NT2/D1 (cell line): ENCODE measurements around the gene LRWD1.
A peak's percentile ranks its signal among the peaks of the same experiment; 100 is the strongest.

ENCODE experiments used
- DNase-seq: peaks from one replicate; pipeline ENCODE4 v3.0.0-alpha.2; 2011; ENCODE audit warnings: low read depth, low spot score
- H3K27me3 ChIP-seq: 2 replicates; pipeline ENCODE4 v1.6.0; 2011; ENCODE audit warnings: mild to moderate bottlenecking; ENCODE audit not compliant: insufficient read length, insufficient read depth
- H3K36me3 ChIP-seq: 2 replicates; pipeline ENCODE4 v1.6.1; 2011; ENCODE audit warnings: mild to moderate bottlenecking, low read length, mixed read lengths; ENCODE audit not compliant: insufficient read depth, insufficient read length
- H3K4me1 ChIP-seq: 2 replicates; pipeline ENCODE4 v1.5.1; 2011; ENCODE audit not compliant: insufficient read depth, insufficient read length
- H3K4me3 ChIP-seq: 2 replicates; pipeline ENCODE4 v1.5.1; 2011; ENCODE audit warnings: low read depth; ENCODE audit not compliant: insufficient read length
- H3K9ac ChIP-seq: 2 replicates; pipeline ENCODE4 v1.6.0; 2011; ENCODE audit warnings: low read depth; ENCODE audit not compliant: insufficient read length
- H3K9me3 ChIP-seq: 2 replicates; pipeline ENCODE4 v1.5.1; 2011; ENCODE audit warnings: mild to moderate bottlenecking, low read length; ENCODE audit not compliant: insufficient read depth
- SUZ12 ChIP-seq: IDR thresholded peaks from 2 replicates; pipeline ENCODE4 v1.6.1; 2011; ENCODE audit not compliant: insufficient read length, insufficient read depth; ENCODE audit errors: extremely low read depth
- YY1 ChIP-seq: IDR thresholded peaks from 2 replicates; pipeline ENCODE4 v1.6.1; 2011; ENCODE audit not compliant: insufficient read length, insufficient read depth
- ZNF274 ChIP-seq: IDR thresholded peaks from 2 replicates; pipeline ENCODE4 v1.6.1; 2011; ENCODE audit warnings: mild to moderate bottlenecking, low read depth, low read length

The LRWD1 gene

DNA sequence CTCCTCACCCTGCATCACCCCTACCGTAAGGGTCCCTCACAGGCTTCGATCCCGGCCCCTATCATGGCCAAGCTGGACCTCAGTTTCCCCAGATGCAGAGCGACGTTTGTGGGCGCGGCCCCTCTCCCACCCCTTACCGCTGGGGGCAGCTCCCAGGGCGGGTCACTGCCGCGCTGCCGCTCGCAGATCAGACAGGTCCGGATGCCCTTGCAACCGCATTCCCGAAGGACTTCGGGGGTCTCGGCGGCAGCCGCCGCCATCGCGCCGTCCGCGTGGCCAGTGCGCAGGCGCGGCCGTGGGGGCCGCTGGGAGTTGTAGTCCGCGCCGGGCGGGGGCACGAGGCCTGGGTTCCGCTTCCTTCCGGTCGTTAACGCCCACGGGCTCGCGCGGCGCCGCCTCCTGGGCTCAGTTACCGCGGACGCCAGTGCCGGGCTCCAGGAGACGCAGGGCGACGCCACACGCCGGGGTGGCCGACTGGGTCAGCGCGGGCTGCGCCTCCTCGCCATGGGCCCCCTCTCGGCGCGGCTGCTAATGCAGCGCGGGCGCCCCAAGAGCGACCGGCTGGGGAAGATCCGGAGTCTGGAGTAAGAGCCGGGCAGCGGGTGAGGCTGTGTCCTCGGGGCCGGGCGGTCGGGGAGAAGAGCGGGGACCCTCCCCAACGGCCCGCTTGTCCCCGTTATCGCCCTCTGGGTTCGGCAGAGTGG is at the start of gene LRWD1, which contains the start of gene ALKBH4:
Gene LRWD1, plus strand, starts transcription at position 408 of the 704 bp plus-strand sequence. Its CDS starts 97 bp downstream, at position 505.
Gene ALKBH4, minus strand, starts transcription at position 287 of the 704 bp plus-strand sequence. Its CDS starts 27 bp downstream, at position 260.
- TF ChIP-seq SUZ12 (no peak), ZNF274 (no peak), YY1 (peak; percentile 43)
- Histone ChIP-seq H3K27me3 (no peaks in the 10 kb centered on the region), H3K4me1 (peaks cover 2% of the 10 kb centered on the region)

DNA sequence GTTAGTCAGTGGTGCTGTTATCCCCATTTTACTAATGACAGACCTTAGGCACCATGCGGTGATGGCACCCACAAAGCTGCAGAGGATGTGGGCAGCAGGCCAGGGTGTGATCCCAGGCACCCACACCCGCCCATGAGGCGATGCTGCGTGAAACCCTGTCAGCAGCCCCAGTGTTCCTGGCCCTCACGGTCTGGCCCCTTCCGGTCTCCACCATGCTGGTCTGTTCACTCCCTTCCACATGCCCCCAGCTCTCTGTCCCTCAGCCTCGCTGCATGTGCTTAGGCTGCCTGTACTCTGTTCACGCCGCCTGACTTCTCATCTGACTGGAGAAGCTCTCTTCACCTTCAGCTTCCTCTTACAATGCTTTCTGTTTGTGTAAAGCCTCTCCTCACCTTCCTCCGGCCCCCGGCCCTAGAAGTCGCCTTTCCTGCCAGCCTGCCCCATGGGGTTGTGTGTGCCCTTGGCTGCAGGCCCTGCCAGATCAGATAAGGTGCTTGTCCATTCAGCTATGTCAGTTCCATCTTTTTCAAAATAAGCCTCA is 49.0 kb upstream of the LRWD1 start:
- Histone ChIP-seq H3K4me3 (no peak overlapping the region), H3K4me1 (no peaks in the 10 kb centered on the region), H3K27me3 (no peaks in the 10 kb centered on the region), H3K9ac (peak overlapping the region; percentile 32), H3K9me3 (no peaks in the 10 kb centered on the region), H3K36me3 (peaks cover 68% of the 10 kb centered on the region)
- no peak for DNase-seq
- TF ChIP-seq SUZ12 (no peak), YY1 (no peak), ZNF274 (no peak)

More for the DNA sequence above, at the start of gene LRWD1, which contains the start of gene ALKBH4:
- Histone ChIP-seq H3K9me3 (no peaks in the 10 kb centered on the region), H3K9ac (peak within 1 kb of the TSS; percentile 98), H3K4me3 (peak within 1 kb of the TSS; percentile 99), H3K36me3 (peaks cover 37% of the 10 kb centered on the region)
- DNase-seq = peak; percentile 81

DNA sequence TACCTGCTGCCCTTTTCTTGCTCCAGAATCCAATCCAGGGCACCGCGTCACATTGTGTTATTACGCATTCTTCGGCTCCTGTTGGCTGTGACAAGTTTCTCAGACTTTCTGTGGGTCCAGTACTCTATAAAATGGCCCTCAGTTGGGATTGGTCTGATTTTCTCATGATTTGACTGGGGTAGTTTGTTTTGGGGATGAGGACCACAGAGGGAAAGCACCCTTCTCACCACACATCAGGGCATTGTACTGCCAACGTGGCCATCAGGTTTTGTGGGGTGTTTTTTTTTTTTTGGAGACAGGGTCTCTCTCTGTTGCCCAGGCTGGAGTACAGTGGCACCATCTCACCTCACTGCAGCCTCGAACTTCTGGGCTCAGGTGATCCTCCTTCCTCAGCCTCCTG is 48.4 kb upstream of the LRWD1 start:
- TF ChIP-seq YY1 (no peak), SUZ12 (no peak), ZNF274 (no peak)
- no peaks in the 10 kb centered on the region for H3K4me1 ChIP-seq
- H3K9ac ChIP-seq = no peak overlapping the region
- DNase-seq = no peak
- no peak overlapping the region for H3K4me3 ChIP-seq
- no peaks in the 10 kb centered on the region for H3K27me3 ChIP-seq
- no peaks in the 10 kb centered on the region for H3K9me3 ChIP-seq
- peaks cover 68% of the 10 kb centered on the region for H3K36me3 ChIP-seq

DNA sequence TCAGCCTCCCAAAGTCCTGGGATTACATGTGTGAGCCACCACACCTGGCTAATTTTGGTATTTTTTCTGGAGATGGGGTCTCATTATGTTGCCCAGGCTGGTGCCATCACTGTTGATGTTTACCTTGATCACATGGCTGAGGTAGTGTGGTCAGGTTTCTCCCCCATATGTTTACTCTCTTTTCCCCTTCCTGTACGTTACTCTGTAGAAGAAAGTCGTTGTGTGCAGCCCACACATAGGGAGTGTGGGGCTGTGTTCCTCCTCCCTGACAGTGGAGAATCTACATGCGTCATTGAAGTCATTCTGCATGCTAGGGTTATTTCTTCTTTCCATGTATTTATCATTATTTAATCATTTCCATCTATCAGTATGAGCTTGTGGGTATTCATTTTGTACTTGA is 47.7 kb upstream of the LRWD1 start:
- no peak for DNase-seq
- Histone ChIP-seq H3K36me3 (peaks cover 68% of the 10 kb centered on the region), H3K9ac (no peak overlapping the region), H3K27me3 (no peaks in the 10 kb centered on the region), H3K4me3 (no peak overlapping the region), H3K4me1 (no peaks in the 10 kb centered on the region), H3K9me3 (no peaks in the 10 kb centered on the region)
- TF ChIP-seq YY1 (no peak), ZNF274 (no peak), SUZ12 (no peak)

DNA sequence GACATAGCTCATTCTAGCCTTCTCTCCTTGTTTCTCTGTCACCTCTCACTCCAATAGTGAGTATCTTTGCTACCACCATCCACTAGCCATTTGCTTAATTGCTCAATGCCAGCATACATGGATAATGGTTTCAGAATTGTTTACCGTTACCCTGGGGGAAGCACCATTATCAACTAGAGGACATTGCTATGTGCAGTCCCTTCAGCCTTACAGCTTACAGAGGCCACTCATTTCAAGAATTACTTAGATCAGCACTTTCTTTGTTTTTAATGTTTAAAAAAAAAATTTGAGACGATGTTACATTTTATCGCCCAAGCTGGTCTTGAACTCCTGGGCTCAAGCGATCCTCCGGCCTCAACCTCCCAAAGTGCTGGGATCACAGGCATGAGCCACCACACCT is 46.2 kb upstream of the LRWD1 start:
- Histone ChIP-seq H3K4me1 (no peaks in the 10 kb centered on the region), H3K4me3 (no peak overlapping the region), H3K9ac (no peak overlapping the region), H3K27me3 (no peaks in the 10 kb centered on the region), H3K9me3 (no peaks in the 10 kb centered on the region), H3K36me3 (peaks cover 54% of the 10 kb centered on the region)
- DNase-seq = no peak
- no peak for TF ChIP-seq ZNF274
- TF ChIP-seq SUZ12 = no peak
- TF ChIP-seq YY1 = no peak

DNA sequence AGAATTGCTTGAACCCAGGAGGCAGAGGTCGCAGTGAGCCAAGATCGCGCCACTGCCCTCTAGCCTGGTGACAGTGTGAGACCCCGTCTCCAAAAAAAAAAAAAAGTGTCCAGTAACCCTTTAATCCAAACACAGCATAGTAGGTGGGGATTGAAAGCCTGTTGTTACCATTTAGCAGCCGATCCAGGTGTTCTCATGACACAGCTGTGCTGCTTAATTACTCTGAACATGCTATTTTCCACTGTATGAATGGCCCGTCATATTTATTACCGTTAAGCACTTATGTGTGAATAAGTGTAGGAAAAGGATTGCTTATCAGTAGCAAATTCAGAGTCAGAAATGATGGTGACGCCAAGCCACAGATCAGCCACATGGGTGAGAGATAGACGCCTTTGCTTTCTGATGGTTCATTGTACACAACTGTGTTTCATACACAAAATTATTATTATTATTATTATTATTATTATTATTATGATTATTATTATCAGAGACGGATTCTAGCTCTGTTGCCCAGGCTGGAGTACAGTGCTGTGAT is 43.0 kb upstream of the LRWD1 start:
- Histone ChIP-seq H3K27me3 (no peaks in the 10 kb centered on the region), H3K4me1 (no peaks in the 10 kb centered on the region), H3K4me3 (no peak overlapping the region), H3K9me3 (no peaks in the 10 kb centered on the region), H3K9ac (no peak overlapping the region), H3K36me3 (peaks cover 62% of the 10 kb centered on the region)
- no peak for DNase-seq
- no peak for TF ChIP-seq ZNF274

DNA sequence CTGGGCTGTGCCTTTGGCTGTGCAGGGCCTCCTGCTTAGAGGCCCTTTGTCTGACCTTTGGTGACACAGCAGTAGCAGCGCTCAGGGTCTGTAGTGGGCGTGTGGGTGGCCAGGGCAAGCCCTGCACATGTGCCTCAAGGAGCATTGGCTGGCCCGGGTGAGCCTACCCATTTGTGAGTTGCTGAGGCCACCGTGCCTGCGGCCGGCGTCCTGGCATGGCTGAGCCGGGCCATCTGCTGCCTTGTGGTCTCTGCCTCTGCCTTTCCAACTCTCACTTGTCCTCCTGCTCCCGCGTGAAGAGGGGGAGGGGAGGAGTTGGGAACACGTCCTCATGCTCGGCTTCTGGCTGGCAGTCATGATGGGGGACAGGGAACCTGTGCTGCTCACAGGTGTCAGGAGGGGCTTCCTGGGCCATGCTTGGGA is 40.6 kb upstream of the LRWD1 start:
- no peaks in the 10 kb centered on the region for H3K4me1 ChIP-seq
- no peak for DNase-seq
- no peaks in the 10 kb centered on the region for H3K9me3 ChIP-seq
- H3K27me3 ChIP-seq = no peaks in the 10 kb centered on the region
- H3K36me3 ChIP-seq = peaks cover 56% of the 10 kb centered on the region
- no peak overlapping the region for H3K4me3 ChIP-seq
- TF ChIP-seq ZNF274 (no peak), YY1 (no peak), SUZ12 (no peak)
- H3K9ac ChIP-seq = no peak overlapping the region
